Endodermal cell (in vitro differentiated cells): ENCODE data around the gene SMPD3. TPM values are rescaled to one million over a fixed set of nuclear protein-coding genes. Genes with fewer than 3 reads are reported as not detected.

Experiments used
- DNase-seq: peaks from one replicate; pipeline ENCODE4 v3.0.0-alpha.2; 2017
- H3K27ac ChIP-seq: 2 replicates; pipeline ENCODE4 v1.5.1; 2013; ENCODE audit warnings: mild to moderate bottlenecking, low read depth, low read length, moderate library complexity
- H3K27me3 ChIP-seq: 2 replicates; pipeline ENCODE4 v1.6.1; 2013; ENCODE audit warnings: mild to moderate bottlenecking, low read length, moderate library complexity; ENCODE audit not compliant: insufficient read depth, control insufficient read depth, poor library complexity, severe bottlenecking
- H3K36me3 ChIP-seq: 2 replicates; pipeline ENCODE4 v1.7.0; 2013; ENCODE audit warnings: mild to moderate bottlenecking, low read length, moderate library complexity; ENCODE audit not compliant: control insufficient read depth, insufficient read depth
- H3K4me1 ChIP-seq: one replicate; pipeline ENCODE4 v1.7.0; 2013; ENCODE audit warnings: low read length; ENCODE audit not compliant: control insufficient read depth, insufficient read depth
- H3K4me3 ChIP-seq: 2 replicates; pipeline ENCODE4 v1.5.1; 2013; ENCODE audit warnings: mild to moderate bottlenecking, low read length, moderate library complexity
- H3K9ac ChIP-seq: 2 replicates; pipeline ENCODE4 v1.6.1; 2013; ENCODE audit warnings: mild to moderate bottlenecking, low read length, moderate library complexity; ENCODE audit not compliant: poor library complexity, severe bottlenecking; ENCODE audit errors: extremely low read depth
- H3K9me3 ChIP-seq: 2 replicates; pipeline ENCODE4 v1.6.1; 2013; ENCODE audit warnings: mild to moderate bottlenecking, low read length, moderate library complexity; ENCODE audit not compliant: control insufficient read depth
- H3K27ac Mint-ChIP-seq: 2 replicates; pipeline ENCODE4 v1.8.0; 2020; ENCODE audit warnings: mixed read lengths
- H3K27me3 Mint-ChIP-seq: 2 replicates; pipeline ENCODE4 v1.8.0; 2021; ENCODE audit warnings: mild to moderate bottlenecking, mixed read lengths; ENCODE audit not compliant: insufficient read depth
- H3K36me3 Mint-ChIP-seq: 2 replicates; pipeline ENCODE4 v1.8.0; 2020; ENCODE audit warnings: low read depth, mixed read lengths
- H3K4me1 Mint-ChIP-seq: 2 replicates; pipeline ENCODE4 v1.8.0; 2020; ENCODE audit warnings: mixed read lengths
- H3K4me3 Mint-ChIP-seq: 2 replicates; pipeline ENCODE4 v1.8.0; 2020; ENCODE audit warnings: mild to moderate bottlenecking, moderate library complexity, mixed read lengths
- H3K9me3 Mint-ChIP-seq: 2 replicates; pipeline ENCODE4 v1.8.0; 2020; ENCODE audit warnings: mild to moderate bottlenecking, mixed read lengths
- WGBS, 2 experiments: methylation state at CpG; one replicate each; pipeline versions ENCODE4 v1.1.5 to v1.1.7; 2013; ENCODE audit warnings: missing lambda C conversion rate in 2 of 2, mixed read lengths in 1 of 2; ENCODE audit not compliant: insufficient coverage in 1 of 2, insufficient read length in 1 of 2; 5-methylcytosine and 5-hydroxymethylcytosine counted together
- total RNA-seq, 2 donors: library from RNA; stranded (reverse); fragmentation: NEBNext Ultra II Directional in 1 of 2; extraction: Animal tissue kit (Norgen Biotek cat#: 25700) in 1 of 2; gene quantifications; 2 replicates in 1 of 2; 3 replicates in 1 of 2; pipeline ENCODE4 v1.2.1, GENCODE V29; 2021
- TF ChIP-seq, protein P1 (sequence below): fragments of 200-600 bp; sonication (generic); conservative IDR thresholded peaks from 2 replicates; pipeline ENCODE4 v1.5.0; 2021; ENCODE audit warnings: antibody characterized with exemption, mild to moderate bottlenecking

SMPD3 gene
- total RNA-seq, 2 donors from 2014 or later, result 0.07 TPM; not detected in 1

- Histone ChIP-seq H3K27me3 (no peaks in the 10 kb centered on the region), H3K27ac (no peak overlapping the region), H3K36me3 (no peaks in the 10 kb centered on the region), H3K4me1 (no peaks in the 10 kb centered on the region), H3K9me3 (no peaks in the 10 kb centered on the region), H3K4me3 (no peak overlapping the region), H3K9ac (no peak overlapping the region)
- Mint-ChIP-seq H3K27me3 (peaks cover 2% of the 10 kb centered on the region), H3K4me3 (no peak overlapping the region), H3K4me1 (peaks cover 6% of the 10 kb centered on the region), H3K27ac (no peak overlapping the region), H3K9me3 (no peaks in the 10 kb centered on the region), H3K36me3 (no peaks in the 10 kb centered on the region)
- WGBS, 2 experiments, result 73 to 81% methylated on average over 7 to 11 of the region's 11 CpGs
- DNase-seq, result no peak
- TF ChIP-seq, protein P1, sequence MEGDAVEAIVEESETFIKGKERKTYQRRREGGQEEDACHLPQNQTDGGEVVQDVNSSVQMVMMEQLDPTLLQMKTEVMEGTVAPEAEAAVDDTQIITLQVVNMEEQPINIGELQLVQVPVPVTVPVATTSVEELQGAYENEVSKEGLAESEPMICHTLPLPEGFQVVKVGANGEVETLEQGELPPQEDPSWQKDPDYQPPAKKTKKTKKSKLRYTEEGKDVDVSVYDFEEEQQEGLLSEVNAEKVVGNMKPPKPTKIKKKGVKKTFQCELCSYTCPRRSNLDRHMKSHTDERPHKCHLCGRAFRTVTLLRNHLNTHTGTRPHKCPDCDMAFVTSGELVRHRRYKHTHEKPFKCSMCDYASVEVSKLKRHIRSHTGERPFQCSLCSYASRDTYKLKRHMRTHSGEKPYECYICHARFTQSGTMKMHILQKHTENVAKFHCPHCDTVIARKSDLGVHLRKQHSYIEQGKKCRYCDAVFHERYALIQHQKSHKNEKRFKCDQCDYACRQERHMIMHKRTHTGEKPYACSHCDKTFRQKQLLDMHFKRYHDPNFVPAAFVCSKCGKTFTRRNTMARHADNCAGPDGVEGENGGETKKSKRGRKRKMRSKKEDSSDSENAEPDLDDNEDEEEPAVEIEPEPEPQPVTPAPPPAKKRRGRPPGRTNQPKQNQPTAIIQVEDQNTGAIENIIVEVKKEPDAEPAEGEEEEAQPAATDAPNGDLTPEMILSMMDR, result no peak
Observed at GRCh38 chr16:68469796-68470460, 21.6 kb upstream of the SMPD3 start.

DNA sequence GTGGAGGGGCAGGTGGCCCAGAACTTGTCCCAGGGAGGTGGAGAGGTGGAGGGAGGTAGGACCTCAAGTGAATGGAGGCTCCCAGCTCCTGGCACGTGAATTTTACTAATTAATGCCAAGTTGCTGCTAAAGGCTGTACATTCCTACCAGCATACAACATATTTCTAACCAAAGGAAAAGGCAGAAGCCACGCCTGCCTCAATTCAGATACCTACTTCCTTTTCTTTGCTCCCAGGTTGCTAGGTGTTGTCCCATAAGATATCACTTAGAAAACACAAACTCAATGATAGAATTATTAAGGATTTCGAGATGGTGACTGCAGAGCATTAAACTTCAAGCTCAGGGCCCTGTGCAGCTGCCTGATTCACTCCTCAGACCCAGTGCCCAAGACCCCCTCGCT lies 20.5 kb upstream of the SMPD3 start:
- TF ChIP-seq, protein P1, result no peak
- Histone ChIP-seq H3K36me3 (no peaks in the 10 kb centered on the region), H3K4me3 (no peak overlapping the region), H3K9me3 (no peaks in the 10 kb centered on the region), H3K9ac (no peak overlapping the region), H3K27me3 (no peaks in the 10 kb centered on the region), H3K4me1 (no peaks in the 10 kb centered on the region), H3K27ac (no peak overlapping the region)
- Mint-ChIP-seq H3K27ac (no peak overlapping the region), H3K27me3 (peaks cover 2% of the 10 kb centered on the region), H3K4me3 (no peak overlapping the region), H3K36me3 (no peaks in the 10 kb centered on the region), H3K4me1 (peaks cover 6% of the 10 kb centered on the region), H3K9me3 (no peaks in the 10 kb centered on the region)
- DNase-seq, result no peak
- 91 to 100% methylated on average over 1 to 4 of the region's 4 CpGs for WGBS, 2 experiments

GRCh38 chr16:68466174-68466573 lies 17.9 kb upstream of the SMPD3 start:
- 88 to 100% methylated on average over 1 to 4 of the region's 4 CpGs for WGBS, 2 experiments
- DNase-seq, result no peak
- H3K9me3 Mint-ChIP-seq, result no peaks in the 10 kb centered on the region
- H3K4me1 Mint-ChIP-seq, result peaks cover 6% of the 10 kb centered on the region
- H3K4me3 Mint-ChIP-seq, result no peak overlapping the region
- H3K27ac ChIP-seq, result no peak overlapping the region
- H3K36me3 ChIP-seq, result no peaks in the 10 kb centered on the region
- no peaks in the 10 kb centered on the region for H3K27me3 ChIP-seq
- no peak overlapping the region for H3K4me3 ChIP-seq
- H3K36me3 Mint-ChIP-seq, result no peaks in the 10 kb centered on the region
- H3K4me1 ChIP-seq, result no peaks in the 10 kb centered on the region
- no peak overlapping the region for H3K27ac Mint-ChIP-seq
- H3K9me3 ChIP-seq, result no peaks in the 10 kb centered on the region
- no peak overlapping the region for H3K9ac ChIP-seq
- TF ChIP-seq, protein P1, result no peak
- H3K27me3 Mint-ChIP-seq, result peaks cover 2% of the 10 kb centered on the region
